ENCODE measurements around the gene PRSS48. TPM values are rescaled to one million over a fixed set of nuclear protein-coding genes. Genes with fewer than 3 reads are reported as not detected.
A peak's percentile ranks its signal among the peaks of the same experiment; 100 is the strongest.

PRSS48 gene
- total and polyA plus RNA-seq, 2 of the 4 experiments (the other 2 are of a cell fraction) = not detected

DNA sequence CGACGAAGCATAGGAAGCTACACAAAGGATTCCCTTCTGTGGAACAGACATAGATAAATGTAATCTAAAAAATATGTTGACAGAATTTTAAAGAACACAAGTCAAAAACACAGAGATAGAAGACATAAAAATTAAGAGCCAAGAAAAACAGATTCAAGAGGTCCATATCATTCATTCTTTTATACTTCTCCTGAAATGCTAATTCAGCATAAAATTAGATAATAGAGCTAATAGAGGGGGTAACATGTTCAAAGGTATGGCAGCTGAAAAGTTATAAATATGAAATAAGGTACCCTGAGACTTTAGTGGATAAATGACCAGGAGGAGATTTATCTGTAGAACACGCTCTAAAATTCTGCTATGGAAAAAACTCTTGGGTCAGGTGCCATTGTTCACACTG, 37.4 kb upstream of the PRSS48 start:
- Histone ChIP-seq H3K36me3 (ENCODE audit: control insufficient read depth, insufficient read depth, low read length) (no peaks in the 10 kb centered on the region), H4K8ac (ENCODE audit: low read depth in 2 of 2, low read length in 2 of 2) (no peak overlapping the region), H3K4me3 (ENCODE audit: insufficient read depth, low read depth, low read length) (no peak overlapping the region), H2BK15ac (ENCODE audit: low read depth, low read length) (no peak overlapping the region), H3K56ac (ENCODE audit: extremely low read depth, insufficient read depth, low read length) (no peak overlapping the region), H3K9me3 (ENCODE audit: control insufficient read depth, insufficient read depth, low read length) (no peaks in the 10 kb centered on the region), H2AK9ac (replicated peaks; ENCODE audit: low read depth, low read length, poor library complexity) (no peak overlapping the region), H4K5ac (ENCODE audit: low read depth, low read length) (no peak overlapping the region), H3K79me1 (ENCODE audit: low read depth in 1 of 2, low read length in 2 of 2) (no peaks in the 10 kb centered on the region; a peak in 1 of 4 replicates), H3K23ac (ENCODE audit: low read depth, low read length) (no peak overlapping the region), H4K91ac (ENCODE audit: insufficient read depth, low read depth, low read length) (no peak overlapping the region), H3K9me1 (ENCODE audit: insufficient read depth, low read length) (no peaks in the 10 kb centered on the region), H2BK5ac (ENCODE audit: low read depth, low read length, poor library complexity, severe bottlenecking) (no peak overlapping the region), H3K27ac (ENCODE audit: insufficient read depth, low read length) (no peak overlapping the region), H2AFZ (replicated peaks; ENCODE audit: low read length, poor library complexity) (no peak overlapping the region), H2BK120ac (ENCODE audit: low read depth, low read length) (no peak overlapping the region), H2AK5ac (ENCODE audit: low read depth, low read length) (no peak overlapping the region), H3K18ac (ENCODE audit: low read depth, low read length) (no peak overlapping the region), H3K4me2 (ENCODE audit: low read depth, low read length) (no peak overlapping the region), H3K9ac (ENCODE audit: low read depth, low read length) (no peak overlapping the region), H2BK20ac (ENCODE audit: low read depth, low read length) (no peak overlapping the region), H4K20me1 (ENCODE audit: insufficient read depth, low read length) (no peaks in the 10 kb centered on the region), H3K14ac (replicated peaks; ENCODE audit: low read depth, low read length) (no peak overlapping the region), H3K27me3 (ENCODE audit: control insufficient read depth, insufficient read depth, low read length) (no peaks in the 10 kb centered on the region), H3K4ac (ENCODE audit: low read depth, low read length) (no peak overlapping the region), H3K4me1 (ENCODE audit: control insufficient read depth, insufficient read depth, low read length) (no peaks in the 10 kb centered on the region)
- DNase-seq (no peak), ATAC-seq (ENCODE audit: low read depth) (no peak)
- CTCF ChIA-PET = no interaction called here
- 80% methylated on average over 1 of the region's 3 CpGs; no CpG with 5 or more reads in 1 of the 2 experiments for WGBS, 2 experiments (ENCODE audit: extremely low coverage in 2 of 2, insufficient read length in 1 of 2)
- POLR2A ChIA-PET (ENCODE audit: unreplicated experiment) = no interaction called here
- TF ChIP-seq MAFK (IDR thresholded peaks at IDR 0.05; ENCODE audit: low read depth, low read length) (peak; percentile 84), SMC3 (IDR thresholded peaks at IDR 0.05; ENCODE audit: low read depth, low read length) (no peak)
- BruUV-seq (replicated peaks) = no TSS peak
- in situ Hi-C loops (cut with MboI; ENCODE audit: low sequenced_read_pairs) = no loop called here
- dilution Hi-C loops (cut with HindIII; ENCODE audit: low sequenced_read_pairs, unreplicated experiment) = no loop called here
- intact Hi-C loops (cut with micrococcal nuclease) = loop anchor here (5.0 kb wide), 1 partner anchor 363 kb away; no protein-coding TSS in a partner anchor

Measured in IMR-90 (cell line).